H1 (cell line): ENCODE measurements around the gene TBX5. TPM values are rescaled to one million over a fixed set of nuclear protein-coding genes. Genes with fewer than 3 reads are reported as not detected.

ENCODE experiments used
- CTCF ChIA-PET: fragments of 300-600 bp; sonication (Branson Sonifier 250); formaldehyde crosslinking; loops from one replicate; lab custom pipeline; 2021; ENCODE audit not compliant: partially characterized antibody; lab: Charles Lee
- POLR2A ChIA-PET: fragments of 300-600 bp; sonication (Branson Sonifier 250); formaldehyde crosslinking; loops from one replicate; lab custom pipeline; 2021; ENCODE audit warnings: inconsistent platforms; ENCODE audit not compliant: partially characterized antibody; lab: Charles Lee
- DNase-seq, 2 experiments: peaks; one replicate each; pipeline versions ENCODE4 v3.0.0 to v3.0.0-alpha.2; 2010 to 2022; ENCODE audit warnings: low spot score in 2 of 2, low read depth in 1 of 2, mixed read lengths in 1 of 2
- FAIRE-seq: peaks from 2 replicates; lab custom pipeline; 2011; peaks lifted over from hg19 to GRCh38; lab: Jason Lieb, UNC
- H2AFZ ChIP-seq: 2 replicates; pipeline ENCODE4 v1.8.1; 2012; ENCODE audit warnings: low read length, inconsistent platforms
- H2AK5ac ChIP-seq: 2 replicates; pipeline ENCODE4 v1.6.1; 2013; ENCODE audit warnings: low read depth, low read length
- H2BK120ac ChIP-seq: replicated peaks from 2 replicates; pipeline ENCODE3; 2013; ENCODE audit warnings: low read depth, low read length, inconsistent platforms
- H2BK12ac ChIP-seq: 2 replicates; pipeline ENCODE4 v1.6.1; 2013; ENCODE audit warnings: low read depth, low read length
- H2BK15ac ChIP-seq: 2 replicates; pipeline ENCODE4 v1.6.1; 2013; ENCODE audit warnings: low read length
- H2BK20ac ChIP-seq: 2 replicates; pipeline ENCODE4 v1.6.1; 2013; ENCODE audit warnings: low read length
- H2BK5ac ChIP-seq: 2 replicates; pipeline ENCODE4 v1.6.1; 2013; ENCODE audit warnings: low read depth, low read length
- H3K14ac ChIP-seq: 2 replicates; pipeline ENCODE4 v1.6.1; 2013; ENCODE audit warnings: inconsistent platforms; ENCODE audit not compliant: insufficient read length
- H3K18ac ChIP-seq: 2 replicates; pipeline ENCODE4 v1.6.1; 2013; ENCODE audit warnings: low read length; ENCODE audit errors: extremely low read depth
- H3K23ac ChIP-seq: 2 replicates; pipeline ENCODE4 v1.6.1; 2013; ENCODE audit warnings: inconsistent platforms; ENCODE audit not compliant: insufficient read length
- H3K23me2 ChIP-seq: 2 replicates; pipeline ENCODE4 v1.6.1; 2013; ENCODE audit warnings: low read depth, low read length
- H3K27ac ChIP-seq: 2 replicates; pipeline ENCODE4 v1.6.1; 2011; ENCODE audit warnings: low read depth, low read length, inconsistent platforms
- H3K27me3 ChIP-seq, 4 experiments: replicated peaks in 1 of 4; 1 replicate in 1 of 4; 2 replicates in 3 of 4; pipeline versions ENCODE4 v1.6.1 to v1.8.1; 2011 to 2013; ENCODE audit warnings: low read length in 3 of 4, mild to moderate bottlenecking in 3 of 4, inconsistent platforms in 2 of 4, mixed read lengths in 2 of 4, moderate library complexity in 1 of 4; ENCODE audit not compliant: control insufficient read depth in 3 of 4, insufficient read depth in 3 of 4; ENCODE audit errors: extremely low read depth in 1 of 4
- H3K36me3 ChIP-seq, 4 experiments: 2 replicates each; pipeline versions ENCODE4 v1.6.1 to v1.8.1; 2011 to 2013; ENCODE audit warnings: mild to moderate bottlenecking in 4 of 4, low read length in 3 of 4, moderate library complexity in 2 of 4, control low read depth in 1 of 4, inconsistent platforms in 1 of 4; ENCODE audit not compliant: insufficient read depth in 4 of 4, control insufficient read depth in 2 of 4
- H3K4ac ChIP-seq: replicated peaks from 2 replicates; pipeline ENCODE3; 2013; ENCODE audit warnings: low read length, low read depth, mixed read lengths, inconsistent platforms; ENCODE audit not compliant: insufficient read length
- H3K4me1 ChIP-seq, 4 experiments: replicated peaks in 1 of 4; 1 replicate in 1 of 4; 2 replicates in 3 of 4; pipeline versions ENCODE4 v1.6.1 to v1.8.1; 2011 to 2013; ENCODE audit warnings: low read length in 3 of 4, inconsistent platforms in 2 of 4, mixed read lengths in 1 of 4; ENCODE audit not compliant: insufficient read depth in 4 of 4, control insufficient read depth in 3 of 4
- H3K4me2 ChIP-seq, 2 experiments: 2 replicates each; pipeline versions ENCODE4 v1.6.1 to v1.8.1; 2011 to 2013; ENCODE audit warnings: low read depth in 2 of 2, low read length in 2 of 2, control low read depth in 1 of 2, inconsistent platforms in 1 of 2, mild to moderate bottlenecking in 1 of 2; ENCODE audit not compliant: insufficient read depth in 1 of 2
- H3K4me3 ChIP-seq, 4 experiments: fragments of 200-600, 300-600 bp in 1 of 4; sonication (generic), shearing (Covaris generic), sonication (Bioruptor Twin) in 1 of 4; 2 replicates each; pipeline versions ENCODE4 v1.5.1 to v1.8.1; 2011 to 2016; ENCODE audit warnings: low read length in 4 of 4, low read depth in 3 of 4, control low read depth in 2 of 4, inconsistent platforms in 2 of 4, mild to moderate bottlenecking in 2 of 4, mixed read lengths in 1 of 4, moderate library complexity in 1 of 4; ENCODE audit not compliant: insufficient read depth in 2 of 4; ENCODE audit errors: extremely low read depth in 1 of 4
- H3K56ac ChIP-seq: replicated peaks from 2 replicates; pipeline ENCODE3; 2013; ENCODE audit warnings: low read depth, mild to moderate bottlenecking, mixed read lengths, low read length, inconsistent platforms; ENCODE audit not compliant: insufficient read length
- H3K79me1 ChIP-seq: 2 replicates; pipeline ENCODE4 v1.6.1; 2013; ENCODE audit warnings: low read depth, low read length, control low read depth
- H3K79me2 ChIP-seq, 2 experiments: 2 replicates each; pipeline versions ENCODE4 v1.6.1 to v1.8.1; 2012 to 2013; ENCODE audit warnings: low read length in 2 of 2, mild to moderate bottlenecking in 2 of 2, inconsistent platforms in 1 of 2; ENCODE audit not compliant: insufficient read depth in 2 of 2, control insufficient read depth in 1 of 2
- H3K9ac ChIP-seq, 4 experiments: replicated peaks in 1 of 4; 1 replicate in 1 of 4; 2 replicates in 3 of 4; pipeline versions ENCODE4 v1.6.1 to v1.8.1; 2011 to 2013; ENCODE audit warnings: low read depth in 3 of 4, low read length in 3 of 4, control low read depth in 2 of 4, mild to moderate bottlenecking in 2 of 4, moderate library complexity in 2 of 4, inconsistent platforms in 1 of 4; ENCODE audit errors: extremely low read depth in 1 of 4
- H3K9me3 ChIP-seq, 2 experiments: 2 replicates each; pipeline versions ENCODE4 v1.6.1 to v1.8.1; 2012 to 2013; ENCODE audit warnings: mild to moderate bottlenecking in 2 of 2, moderate library complexity in 2 of 2, control low read depth in 1 of 2, inconsistent platforms in 1 of 2, low read depth in 1 of 2, low read length in 1 of 2, mixed read lengths in 1 of 2; ENCODE audit not compliant: insufficient read depth in 2 of 2
- H4K20me1 ChIP-seq, 2 experiments: replicated peaks in 1 of 2; 2 replicates each; pipeline versions ENCODE3 to v1.8.1; 2011 to 2013; ENCODE audit warnings: inconsistent platforms in 2 of 2, low read length in 2 of 2, mild to moderate bottlenecking in 1 of 2; ENCODE audit not compliant: insufficient read depth in 2 of 2, control insufficient read depth in 1 of 2
- H4K5ac ChIP-seq: 2 replicates; pipeline ENCODE4 v1.6.1; 2013; ENCODE audit warnings: low read length, low read depth, mixed read lengths, inconsistent platforms; ENCODE audit not compliant: insufficient read length
- H4K8ac ChIP-seq: 2 replicates; pipeline ENCODE4 v1.8.0; 2013; ENCODE audit warnings: mild to moderate bottlenecking, moderate library complexity, low read length, inconsistent platforms; ENCODE audit not compliant: insufficient read depth; ENCODE audit errors: extremely low read depth
- H4K91ac ChIP-seq: replicated peaks from 2 replicates; pipeline ENCODE3; 2013; ENCODE audit warnings: low read length, mixed read lengths, inconsistent platforms; ENCODE audit not compliant: insufficient read length
- BRCA1 ChIP-seq: IDR thresholded peaks from 2 replicates; pipeline ENCODE4 v1.6.1; 2012; ENCODE audit warnings: low read depth, low read length, improper control_type of control experiment
- CTBP2 ChIP-seq: IDR thresholded peaks from 2 replicates; pipeline ENCODE4 v1.7.0; 2011; ENCODE audit warnings: borderline replicate concordance, mild to moderate bottlenecking, moderate library complexity, mixed read lengths, low read length; ENCODE audit not compliant: insufficient read depth, insufficient read length
- EGR1 ChIP-seq: IDR thresholded peaks from 2 replicates; pipeline ENCODE4 v1.6.1; 2011; ENCODE audit warnings: low read depth, low read length, borderline replicate concordance
- EZH2 ChIP-seq: fragments of 200-600 bp; sonication (generic); IDR thresholded peaks from 2 replicates; pipeline ENCODE4 v1.7.1; 2012; ENCODE audit warnings: low read depth, mild to moderate bottlenecking, moderate library complexity, low read length, inconsistent platforms; ENCODE audit not compliant: severe bottlenecking
- GTF2F1 ChIP-seq: IDR thresholded peaks from 2 replicates; pipeline ENCODE4 v1.6.1; 2012; ENCODE audit warnings: low read depth, low read length, improper control_type of control experiment, borderline replicate concordance
- PHF8 ChIP-seq: fragments of 200-600 bp; sonication (generic); conservative IDR thresholded peaks from 2 replicates; pipeline ENCODE4 v1.7.1; 2012; ENCODE audit warnings: low read depth, mild to moderate bottlenecking, inconsistent platforms, low read length, moderate library complexity
- RNF2 ChIP-seq: fragments of 200-900, 300-1000 bp; sonication (generic); IDR thresholded peaks from 2 replicates; pipeline ENCODE4 v1.7.1; 2016; ENCODE audit warnings: borderline replicate concordance, low read depth, mild to moderate bottlenecking, antibody characterized with exemption, low read length; ENCODE audit not compliant: poor library complexity, severe bottlenecking; ENCODE audit errors: missing control alignments
- SP4 ChIP-seq: IDR thresholded peaks from 2 replicates; pipeline ENCODE4 v1.6.1; 2012; ENCODE audit warnings: low read length, inconsistent platforms
- SUZ12 ChIP-seq: fragments of 200-600 bp; sonication (generic); IDR thresholded peaks from 2 replicates; pipeline ENCODE4 v1.6.1; 2012; ENCODE audit warnings: mild to moderate bottlenecking, inconsistent platforms, low read length, moderate library complexity, mixed read lengths
- TCF12 ChIP-seq: IDR thresholded peaks from 2 replicates; pipeline ENCODE4 v1.6.1; 2011; ENCODE audit warnings: low read depth, mild to moderate bottlenecking, low read length
- TEAD4 ChIP-seq: IDR thresholded peaks from 2 replicates; pipeline ENCODE4 v1.6.1; 2012; ENCODE audit warnings: low read depth, low read length, inconsistent platforms, mixed read lengths
- WGBS, 2 experiments: shearing (Covaris generic) in 1 of 2; methylation state at CpG; one replicate each; pipeline versions ENCODE4 v1.1.6 to v1.1.7; 2013 to 2015; ENCODE audit warnings: low lambda C conversion rate in 2 of 2, mixed read lengths in 2 of 2, inconsistent platforms in 1 of 2, low coverage in 1 of 2, missing lambda C conversion rate in 1 of 2; ENCODE audit not compliant: insufficient replicate concordance in 2 of 2, insufficient coverage in 1 of 2, insufficient read length in 1 of 2; ENCODE audit errors: extremely low coverage in 1 of 2, missing lambda C conversion rate in 1 of 2; 5-methylcytosine and 5-hydroxymethylcytosine counted together
- polyA plus RNA-seq, 7 experiments: library from polyadenylated mRNA; depleted of rRNA in 3 of 7; stranded (reverse) in 5 of 7; unstranded in 2 of 7; fragments of >200 nt in 5 of 7; fragments of 200-250 nt in 2 of 7; gene quantifications; 1 replicate in 5 of 7; 2 replicates in 1 of 7; 4 replicates in 1 of 7; pipeline versions ENCODE4 v1.2.1 to v1.2.3, GENCODE V29; 2011 to 2013; ENCODE audit warnings: missing spikeins in 2 of 7, mixed read lengths in 2 of 7
- total RNA-seq: library from RNA; stranded (reverse); fragmentation: NEBNext Ultra II Directional; extraction: Animal tissue kit (Norgen Biotek cat#: 25700); gene quantifications from 2 replicates; pipeline ENCODE4 v1.2.1, GENCODE V29; 2021

Gene TBX5
- total and polyA plus RNA-seq, 2 of the 8 experiments (the other 6 are each of a cell fraction or from before 2014, with no cell fraction given) = 0.05 TPM; not detected in 1

DNA sequence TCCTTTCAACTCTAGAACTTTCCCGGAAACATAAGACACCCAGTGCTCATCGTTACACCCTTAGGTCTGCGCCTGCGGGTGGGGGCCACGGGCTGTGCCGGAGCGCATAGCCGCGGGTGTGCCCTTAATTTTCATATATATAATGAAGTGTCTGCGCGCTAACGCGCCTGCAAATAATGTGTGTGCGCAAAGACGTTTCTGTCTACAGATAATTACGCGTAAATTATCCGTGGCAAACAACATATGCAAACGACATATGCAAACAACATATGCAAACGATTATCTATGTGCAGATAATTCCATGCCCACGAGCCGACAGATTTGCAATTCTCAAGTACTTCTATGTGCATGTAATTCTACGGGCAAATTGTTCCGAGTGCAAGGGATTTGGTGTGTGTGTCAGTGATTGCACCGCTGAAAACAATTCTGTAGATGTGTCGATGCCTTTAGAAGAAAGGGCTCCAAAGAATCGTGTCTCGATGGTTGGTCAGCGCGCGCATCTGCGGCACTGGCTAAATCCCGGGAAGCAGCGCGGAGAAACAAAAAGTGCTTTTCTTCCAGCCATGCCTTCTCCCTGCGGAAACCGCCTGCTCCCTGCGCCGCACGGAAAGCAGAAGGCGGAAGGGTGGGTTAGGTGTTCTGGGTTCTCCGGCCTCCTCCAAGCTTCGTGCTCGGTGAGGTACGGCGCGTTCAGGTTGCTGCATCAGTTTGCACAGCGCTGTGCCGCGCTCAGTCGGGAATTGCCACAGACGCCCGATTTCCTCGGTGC lies 34.5 kb upstream of the TBX5 start:
- Histone ChIP-seq H2AK5ac (no peak overlapping the region), H3K36me3 (peaks cover 0 to 7% (median 0%) of the 10 kb centered on the region in 4 experiments; a peak in 2 of 8 replicates), H2BK5ac (no peak overlapping the region), H3K23ac (no peak overlapping the region), H3K9ac (no peak overlapping the region), H2BK120ac (no peak overlapping the region), H3K27me3 (peaks cover 89 to 97% (median 97%) of the 10 kb centered on the region in 4 experiments), H3K4me2 (peak overlapping the region; percentile 37 to 44; a peak in 3 of 4 replicates), H4K8ac (no peak overlapping the region), H2BK20ac (no peak overlapping the region), H3K4ac (no peak overlapping the region), H3K4me3 (no peak overlapping the region), H4K91ac (no peak overlapping the region), H2AFZ (no peak overlapping the region), H3K79me2 (no peaks in the 10 kb centered on the region), H3K4me1 (peaks cover 6 to 23% (median 9%) of the 10 kb centered on the region in 4 experiments; a peak in 6 of 7 replicates), H4K20me1 (peaks cover 20 to 37% of the 10 kb centered on the region in 2 experiments), H3K27ac (no peak overlapping the region), H4K5ac (no peak overlapping the region), H2BK15ac (no peak overlapping the region), H3K14ac (no peak overlapping the region), H2BK12ac (peak overlapping the region; percentile 29), H3K56ac (no peak overlapping the region), H3K18ac (no peak overlapping the region), H3K79me1 (no peaks in the 10 kb centered on the region), H3K23me2 (no peaks in the 10 kb centered on the region), H3K9me3 (0 out of 4 replicates have a peak, but pooled peaks cover 0 to 5% of the 10 kb centered on the region in 2 experiments)
- FAIRE-seq (no peak), DNase-seq (peak in 1 of 2 experiments; percentile 65)
- ChIA-PET CTCF (interaction anchor here (0.7 to 1.6 kb wide), 3 partner anchors 27 to 68 kb away, joined by 3 to 5 read pairs (median 3); no protein-coding TSS in a partner anchor), POLR2A (interaction anchor here (1.0 to 1.4 kb wide), 2 partner anchors 23 to 31 kb away, joined by 5 read pairs; no protein-coding TSS in a partner anchor)
- 4% methylated on average over 54 of the region's 54 CpGs; no CpG with 5 or more reads in 1 of the 2 experiments for WGBS, 2 experiments
- TF ChIP-seq TCF12 = 0 out of 2 replicates have a peak, but pooled peaks have one; percentile 26
- no peak for TF ChIP-seq BRCA1
- TF ChIP-seq EZH2 = peak; percentile 100
- peak; percentile 98 for TF ChIP-seq SUZ12
- 0 out of 2 replicates have a peak, but pooled peaks have one; percentile 11 for TF ChIP-seq PHF8
- peak; percentile 50 for TF ChIP-seq CTBP2
- TF ChIP-seq EGR1 = no peak
- TF ChIP-seq GTF2F1 = no peak
- no peak for TF ChIP-seq SP4
- no peak for TF ChIP-seq TEAD4
- TF ChIP-seq RNF2 = peak; percentile 98
